ENCODE data around the gene PSD2.
"Not testable (repeated sequence)": the region's sequence is repeated elsewhere in the genome, so short reads cannot be mapped to it uniquely, and the experiment has no call there.

PSD2 gene

GRCh38 chr5:139783436-139783965, 12.1 kb upstream of the PSD2 start:
- no peak for DNase-seq (ENCODE audit: low read depth, low spot score)
- Histone ChIP-seq H3K9ac (ENCODE audit: insufficient read length) (no peak overlapping the region), H3K27ac (no peak overlapping the region), H3K4me3 (no peak overlapping the region), H3K9me3 (ENCODE audit: low read depth, low read length) (no peaks in the 10 kb centered on the region), H3K36me3 (ENCODE audit: insufficient read depth, low read length) (no peaks in the 10 kb centered on the region)
- TF ChIP-seq EZH2 (IDR thresholded peaks at IDR 0.05) (no peak), FOXP2 (optimal IDR thresholded peaks at IDR 0.05; ENCODE audit: control extremely low read depth, extremely low read length, insufficient read depth) (no peak), POLR2AphosphoS5 (IDR thresholded peaks at IDR 0.05; ENCODE audit: borderline replicate concordance, low read depth, low read length) (no peak)

DNA sequence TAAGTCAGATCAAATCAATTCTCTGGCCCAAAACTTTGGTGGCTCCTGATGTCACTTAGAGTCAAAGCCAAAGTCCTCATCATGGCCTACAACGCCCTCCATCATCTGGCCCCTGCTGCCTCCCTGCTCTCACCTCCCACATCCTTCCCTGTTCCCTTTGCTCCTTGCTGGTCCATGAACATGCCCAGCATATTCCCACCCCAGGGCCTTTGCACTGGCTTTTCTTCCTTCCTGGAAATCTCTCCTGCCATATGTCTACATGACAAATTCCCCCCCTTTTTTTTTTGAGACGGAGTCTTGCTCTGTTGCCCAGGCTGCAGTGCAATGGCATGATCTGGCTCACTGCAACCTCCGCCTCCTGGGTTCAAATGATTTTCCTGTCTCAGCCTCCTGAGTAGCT, 11.1 kb upstream of the PSD2 start:
- Histone ChIP-seq H3K9me3 (ENCODE audit: low read depth, low read length) (no peaks in the 10 kb centered on the region), H3K36me3 (ENCODE audit: insufficient read depth, low read length) (no peaks in the 10 kb centered on the region), H3K27ac (no peak overlapping the region), H3K9ac (ENCODE audit: insufficient read length) (no peak overlapping the region), H3K4me3 (no peak overlapping the region)
- TF ChIP-seq EZH2 (IDR thresholded peaks at IDR 0.05) (no peak), POLR2AphosphoS5 (IDR thresholded peaks at IDR 0.05; ENCODE audit: borderline replicate concordance, low read depth, low read length) (no peak), FOXP2 (optimal IDR thresholded peaks at IDR 0.05; ENCODE audit: control extremely low read depth, extremely low read length, insufficient read depth) (no peak)
- no peak for DNase-seq (ENCODE audit: low read depth, low spot score)

DNA sequence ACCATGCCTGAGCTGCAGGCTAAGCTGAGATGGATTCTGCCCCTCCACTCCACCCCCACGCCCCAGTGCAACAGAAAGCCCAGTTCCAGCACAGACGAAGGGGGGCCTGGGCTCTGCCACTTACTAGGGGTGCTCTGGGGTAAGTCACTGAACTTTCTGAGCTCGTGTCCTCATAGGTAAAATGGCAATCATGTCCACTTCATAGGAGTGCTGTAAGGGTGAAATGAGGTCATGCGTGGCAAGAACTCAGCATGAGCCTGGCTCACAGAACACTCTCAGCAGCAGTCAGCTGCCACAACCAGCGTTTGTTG, 8.4 kb upstream of the PSD2 start:
- Histone ChIP-seq H3K4me3 (peak overlapping the region; percentile 87), H3K27ac (no peak overlapping the region), H3K9ac (ENCODE audit: insufficient read length) (no peak overlapping the region), H3K9me3 (ENCODE audit: low read depth, low read length) (no peaks in the 10 kb centered on the region), H3K36me3 (ENCODE audit: insufficient read depth, low read length) (no peaks in the 10 kb centered on the region)
- no peak for TF ChIP-seq EZH2 (IDR thresholded peaks at IDR 0.05)
- no peak for TF ChIP-seq POLR2AphosphoS5 (IDR thresholded peaks at IDR 0.05; ENCODE audit: borderline replicate concordance, low read depth, low read length)
- no peak for TF ChIP-seq FOXP2 (optimal IDR thresholded peaks at IDR 0.05; ENCODE audit: control extremely low read depth, extremely low read length, insufficient read depth)
- no peak for DNase-seq (ENCODE audit: low read depth, low spot score)

DNA sequence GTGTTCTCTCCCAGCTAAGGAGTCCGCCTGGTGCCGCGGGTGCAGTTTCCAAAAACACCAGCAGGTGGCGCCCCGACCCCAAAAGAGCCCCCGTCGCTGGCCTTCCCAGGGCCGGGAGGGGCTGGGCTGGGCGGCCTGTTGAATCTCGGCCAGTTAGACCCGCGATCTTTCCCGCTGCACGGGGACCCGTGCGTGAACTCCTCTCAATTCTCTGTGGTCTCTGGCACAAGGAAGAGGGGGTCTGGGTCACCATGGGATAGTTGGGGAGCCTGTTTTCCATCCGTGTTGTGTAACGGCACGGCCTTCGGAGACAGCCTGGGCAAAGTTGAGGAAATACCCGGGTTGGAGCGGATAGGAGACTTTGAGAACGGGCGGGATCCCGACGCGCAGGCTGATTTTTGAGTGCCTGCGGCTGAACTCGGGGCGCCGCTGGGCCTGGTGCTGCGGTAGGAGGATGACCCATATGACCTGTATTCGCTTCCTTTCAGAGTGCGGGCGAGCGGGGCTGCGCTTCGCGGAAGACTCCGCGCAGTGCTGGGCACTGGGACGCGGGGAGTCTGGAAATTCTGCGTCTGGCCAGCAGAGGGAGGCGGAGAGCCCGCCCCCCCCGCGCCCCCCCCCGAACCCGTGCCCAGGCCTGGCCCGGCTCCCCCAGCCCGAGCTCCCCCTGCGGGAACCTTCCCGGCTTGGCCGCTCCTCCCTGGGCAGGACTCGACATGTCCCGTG, 7.9 kb upstream of the PSD2 start:
- Histone ChIP-seq H3K27ac (no peak overlapping the region), H3K9ac (ENCODE audit: insufficient read length) (peak overlapping the region; percentile 54), H3K36me3 (ENCODE audit: insufficient read depth, low read length) (no peaks in the 10 kb centered on the region), H3K9me3 (ENCODE audit: low read depth, low read length) (no peaks in the 10 kb centered on the region), H3K4me3 (peak overlapping the region; percentile 87)
- DNase-seq (ENCODE audit: low read depth, low spot score) = no peak
- TF ChIP-seq EZH2 (IDR thresholded peaks at IDR 0.05) = no peak
- no peak for TF ChIP-seq FOXP2 (optimal IDR thresholded peaks at IDR 0.05; ENCODE audit: control extremely low read depth, extremely low read length, insufficient read depth)
- no peak for TF ChIP-seq POLR2AphosphoS5 (IDR thresholded peaks at IDR 0.05; ENCODE audit: borderline replicate concordance, low read depth, low read length)

DNA sequence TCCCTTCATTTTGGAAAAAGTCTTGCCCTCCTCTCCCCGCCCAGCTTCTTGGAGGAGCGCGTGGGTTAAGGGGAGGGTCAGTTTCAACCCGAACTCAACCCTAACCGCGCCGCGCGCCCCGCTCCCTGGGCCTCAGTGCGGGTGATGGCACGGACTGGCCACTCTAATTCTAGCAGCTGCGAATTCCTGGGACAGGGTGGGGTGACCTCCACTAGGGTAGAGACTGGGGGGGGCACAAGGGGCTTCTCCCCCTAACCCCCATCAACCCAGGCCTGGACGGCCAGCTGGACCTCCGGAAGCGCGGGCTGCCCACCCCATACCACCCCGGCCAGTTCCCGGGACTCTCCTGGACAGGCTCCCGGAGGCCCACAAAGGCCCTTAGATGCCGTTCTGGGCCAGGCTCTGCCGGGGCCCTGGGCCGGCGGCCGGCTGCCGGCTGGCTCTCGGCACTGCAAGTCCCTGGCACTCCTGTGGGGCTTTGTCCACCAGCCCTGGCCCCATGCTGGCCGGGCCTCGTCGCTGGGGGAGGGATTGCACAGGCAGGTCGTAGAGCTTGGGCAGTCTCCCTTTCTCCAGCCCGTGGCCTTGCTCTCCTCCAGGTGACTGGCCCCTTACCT, 7.2 kb upstream of the PSD2 start:
- Histone ChIP-seq H3K4me3 (no peak overlapping the region), H3K9me3 (ENCODE audit: low read depth, low read length) (no peaks in the 10 kb centered on the region), H3K27ac (no peak overlapping the region), H3K36me3 (ENCODE audit: insufficient read depth, low read length) (no peaks in the 10 kb centered on the region), H3K9ac (ENCODE audit: insufficient read length) (no peak overlapping the region)
- TF ChIP-seq EZH2 (IDR thresholded peaks at IDR 0.05) = no peak
- no peak for TF ChIP-seq FOXP2 (optimal IDR thresholded peaks at IDR 0.05; ENCODE audit: control extremely low read depth, extremely low read length, insufficient read depth)
- TF ChIP-seq POLR2AphosphoS5 (IDR thresholded peaks at IDR 0.05; ENCODE audit: borderline replicate concordance, low read depth, low read length) = no peak
- no peak for DNase-seq (ENCODE audit: low read depth, low spot score)

GRCh38 chr5:139789116-139789844, 6.3 kb upstream of the PSD2 start:
- Histone ChIP-seq H3K4me3 (no peak overlapping the region), H3K9ac (ENCODE audit: insufficient read length) (no peak overlapping the region), H3K9me3 (ENCODE audit: low read depth, low read length) (no peaks in the 10 kb centered on the region), H3K36me3 (ENCODE audit: insufficient read depth, low read length) (no peaks in the 10 kb centered on the region), H3K27ac (no peak overlapping the region)
- DNase-seq (ENCODE audit: low read depth, low spot score) = no peak
- no peak for TF ChIP-seq EZH2 (IDR thresholded peaks at IDR 0.05)
- no peak for TF ChIP-seq POLR2AphosphoS5 (IDR thresholded peaks at IDR 0.05; ENCODE audit: borderline replicate concordance, low read depth, low read length)
- no peak for TF ChIP-seq FOXP2 (optimal IDR thresholded peaks at IDR 0.05; ENCODE audit: control extremely low read depth, extremely low read length, insufficient read depth)

DNA sequence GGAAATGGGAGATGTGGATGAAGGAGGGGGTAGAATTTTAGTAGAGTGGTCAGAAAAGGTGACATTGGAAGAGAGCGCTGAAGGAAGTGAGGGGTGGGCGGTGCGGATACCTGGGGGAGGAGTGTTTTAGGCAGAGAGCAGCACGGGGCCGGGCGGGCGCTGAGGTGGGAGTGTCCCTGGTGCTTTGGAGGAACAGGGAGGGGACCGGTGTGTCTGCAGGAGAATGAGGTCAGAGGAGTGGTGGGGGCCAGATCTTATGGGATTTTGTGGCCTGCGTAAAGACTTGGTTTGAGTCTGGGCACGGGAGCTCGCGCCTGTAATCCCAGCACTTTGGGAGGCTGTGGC, 5.8 kb upstream of the PSD2 start:
- Histone ChIP-seq H3K9ac (ENCODE audit: insufficient read length) (no peak overlapping the region), H3K27ac (no peak overlapping the region), H3K36me3 (ENCODE audit: insufficient read depth, low read length) (no peaks in the 10 kb centered on the region), H3K4me3 (no peak overlapping the region), H3K9me3 (ENCODE audit: low read depth, low read length) (no peaks in the 10 kb centered on the region)
- DNase-seq (ENCODE audit: low read depth, low spot score) = no peak
- TF ChIP-seq FOXP2 (optimal IDR thresholded peaks at IDR 0.05; ENCODE audit: control extremely low read depth, extremely low read length, insufficient read depth) (no peak), EZH2 (IDR thresholded peaks at IDR 0.05) (no peak), POLR2AphosphoS5 (IDR thresholded peaks at IDR 0.05; ENCODE audit: borderline replicate concordance, low read depth, low read length) (no peak)

DNA sequence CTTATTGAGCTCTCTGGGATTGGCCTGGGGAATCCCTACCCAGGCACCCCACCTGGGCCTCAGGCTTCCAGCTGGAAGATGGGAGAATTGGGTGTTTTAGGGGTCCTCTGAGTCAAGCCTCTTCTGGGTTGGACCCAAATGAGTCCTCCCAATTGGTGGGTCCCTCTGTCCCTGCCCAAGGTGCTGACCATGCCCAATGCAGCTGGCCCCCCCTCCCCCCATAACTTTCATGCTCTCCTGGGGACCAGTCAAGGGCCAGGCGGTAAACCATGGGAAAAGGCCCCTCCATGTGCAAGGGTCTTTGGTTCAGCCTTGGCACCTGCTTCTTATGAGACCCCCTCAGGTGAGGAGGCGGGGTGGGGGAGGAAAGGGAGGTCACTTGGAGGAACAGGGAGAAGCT, 3.4 kb upstream of the PSD2 start:
- no peaks in the 10 kb centered on the region for H3K9me3 ChIP-seq (ENCODE audit: low read depth, low read length)
- TF ChIP-seq EZH2 (IDR thresholded peaks at IDR 0.05) (no peak), FOXP2 (optimal IDR thresholded peaks at IDR 0.05; ENCODE audit: control extremely low read depth, extremely low read length, insufficient read depth) (no peak), POLR2AphosphoS5 (IDR thresholded peaks at IDR 0.05; ENCODE audit: borderline replicate concordance, low read depth, low read length) (no peak)
- no peak overlapping the region for H3K27ac ChIP-seq
- H3K36me3 ChIP-seq (ENCODE audit: insufficient read depth, low read length) = no peaks in the 10 kb centered on the region
- no peak for DNase-seq (ENCODE audit: low read depth, low spot score)
- H3K4me3 ChIP-seq = no peak overlapping the region
- H3K9ac ChIP-seq (ENCODE audit: insufficient read length) = no peak overlapping the region

DNA sequence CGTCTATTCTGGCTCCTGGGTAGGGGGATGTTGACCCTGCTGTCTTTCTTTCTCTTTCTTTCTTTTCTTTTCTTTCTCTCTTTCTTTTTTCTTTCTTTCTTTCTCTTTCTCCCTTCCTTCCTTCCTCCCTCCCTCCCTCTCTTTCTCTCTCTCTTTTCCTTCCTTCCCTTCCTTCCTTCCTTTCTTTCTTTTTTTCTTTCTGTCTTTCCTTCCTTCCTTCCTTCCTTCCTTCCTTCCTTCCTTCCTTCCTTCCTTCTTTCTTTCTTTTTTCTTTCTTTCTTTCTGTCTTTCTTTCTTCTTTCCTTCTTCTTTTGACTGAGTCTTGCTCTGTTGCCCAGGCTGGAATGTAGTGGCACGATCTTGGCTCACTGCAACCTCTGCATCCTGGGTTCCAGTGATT, 3.0 kb upstream of the PSD2 start:
- H3K9ac ChIP-seq (ENCODE audit: insufficient read length); H3K36me3 ChIP-seq (ENCODE audit: insufficient read depth, low read length); DNase-seq (ENCODE audit: low read depth, low spot score); H3K4me3 ChIP-seq; H3K9me3 ChIP-seq (ENCODE audit: low read depth, low read length); H3K27ac ChIP-seq: not testable (repeated sequence)

Data from SK-N-MC (cell line).